ENCODE data around the gene CUX1.

CUX1 gene

GRCh38 chr7:102080434-102081243 is 263.2 kb downstream of the CUX1 start:
- WGBS, 2 experiments (ENCODE audit: insufficient coverage in 2 of 2) = 93 to 96% methylated on average over 24 of the region's 24 CpGs

GRCh38 chr7:102081244-102081627 is 263.8 kb downstream of the CUX1 start:
- Histone ChIP-seq H3K4me3 (ENCODE audit: extremely low read depth, insufficient read depth, low read length, poor library complexity, severe bottlenecking) (no peak overlapping the region), H3K9me3 (ENCODE audit: control insufficient read depth, low read length) (peaks cover 12% of the 10 kb centered on the region), H3K36me3 (ENCODE audit: control insufficient read depth, insufficient read depth, low read length) (peaks cover 56% of the 10 kb centered on the region), H3K4me1 (ENCODE audit: control insufficient read depth, insufficient read depth, low read length, poor library complexity, severe bottlenecking) (no peaks in the 10 kb centered on the region), H3K27ac (ENCODE audit: low read depth, low read length, severe bottlenecking) (no peak overlapping the region)
- 93 to 96% methylated on average over 6 to 8 of the region's 9 CpGs for WGBS, 2 experiments (ENCODE audit: insufficient coverage in 2 of 2)

More at GRCh38 chr7:102080434-102081243, 263.2 kb downstream of the CUX1 start:
- peaks cover 59% of the 10 kb centered on the region for H3K36me3 ChIP-seq (ENCODE audit: control insufficient read depth, insufficient read depth, low read length)
- no peak overlapping the region for H3K4me3 ChIP-seq (ENCODE audit: extremely low read depth, insufficient read depth, low read length, poor library complexity, severe bottlenecking)
- H3K27ac ChIP-seq (ENCODE audit: low read depth, low read length, severe bottlenecking) = no peak overlapping the region
- no peaks in the 10 kb centered on the region for H3K4me1 ChIP-seq (ENCODE audit: control insufficient read depth, insufficient read depth, low read length, poor library complexity, severe bottlenecking)
- H3K9me3 ChIP-seq (ENCODE audit: control insufficient read depth, low read length) = peaks cover 11% of the 10 kb centered on the region

DNA sequence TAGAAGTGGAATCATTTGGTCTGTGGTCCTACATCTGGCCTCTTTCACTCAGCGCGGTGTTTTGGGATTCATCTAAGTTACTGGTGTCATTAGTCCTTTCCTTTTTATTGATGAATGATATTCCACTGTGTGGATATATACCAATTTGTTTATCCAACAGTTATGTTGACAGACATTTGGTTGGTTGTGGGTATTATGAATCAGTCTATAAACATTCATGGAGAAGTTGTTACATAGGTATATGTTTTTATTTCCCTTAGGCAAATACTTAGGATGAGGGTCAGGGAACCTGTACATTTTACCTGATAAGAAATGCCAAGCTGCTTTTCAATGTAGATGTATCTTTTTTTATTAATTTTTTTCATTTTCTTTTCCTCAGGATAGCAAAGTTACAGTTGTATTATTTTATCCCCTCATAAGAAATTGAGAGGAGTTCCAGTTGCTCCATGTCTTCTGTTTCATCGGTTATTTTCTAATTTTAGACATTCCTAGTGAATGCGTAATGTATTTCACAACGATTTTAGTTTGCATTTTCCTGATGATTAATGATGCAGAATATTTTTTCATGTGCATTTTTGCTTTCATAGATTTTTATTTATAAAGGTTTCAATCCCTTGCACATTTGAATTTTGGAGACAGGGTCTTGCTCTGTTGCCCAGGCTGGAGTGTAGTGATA is 265.4 kb downstream of the CUX1 start:
- WGBS, 2 experiments (ENCODE audit: insufficient coverage in 2 of 2) = 100% methylated on average over 1 of the region's 5 CpGs; no CpG with 5 or more reads in 1 of the 2 experiments
- H3K27ac ChIP-seq (ENCODE audit: low read depth, low read length, severe bottlenecking) = no peak overlapping the region
- peaks cover 56% of the 10 kb centered on the region for H3K36me3 ChIP-seq (ENCODE audit: control insufficient read depth, insufficient read depth, low read length)
- no peaks in the 10 kb centered on the region for H3K4me1 ChIP-seq (ENCODE audit: control insufficient read depth, insufficient read depth, low read length, poor library complexity, severe bottlenecking)
- no peak overlapping the region for H3K4me3 ChIP-seq (ENCODE audit: extremely low read depth, insufficient read depth, low read length, poor library complexity, severe bottlenecking)
- peaks cover 12% of the 10 kb centered on the region for H3K9me3 ChIP-seq (ENCODE audit: control insufficient read depth, low read length)

- no peaks in the 10 kb centered on the region for H3K4me1 ChIP-seq (ENCODE audit: control insufficient read depth, insufficient read depth, low read length, poor library complexity, severe bottlenecking)
- H3K27ac ChIP-seq (ENCODE audit: low read depth, low read length, severe bottlenecking) = no peak overlapping the region
- WGBS, 2 experiments (ENCODE audit: insufficient coverage in 2 of 2) = 88 to 100% methylated on average over 4 of the region's 5 CpGs
- H3K36me3 ChIP-seq (ENCODE audit: control insufficient read depth, insufficient read depth, low read length) = peaks cover 46% of the 10 kb centered on the region
- H3K4me3 ChIP-seq (ENCODE audit: extremely low read depth, insufficient read depth, low read length, poor library complexity, severe bottlenecking) = no peak overlapping the region
- peaks cover 12% of the 10 kb centered on the region for H3K9me3 ChIP-seq (ENCODE audit: control insufficient read depth, low read length)
These were observed 267.9 kb downstream of the CUX1 start for GRCh38 chr7:102085218-102085772.

DNA sequence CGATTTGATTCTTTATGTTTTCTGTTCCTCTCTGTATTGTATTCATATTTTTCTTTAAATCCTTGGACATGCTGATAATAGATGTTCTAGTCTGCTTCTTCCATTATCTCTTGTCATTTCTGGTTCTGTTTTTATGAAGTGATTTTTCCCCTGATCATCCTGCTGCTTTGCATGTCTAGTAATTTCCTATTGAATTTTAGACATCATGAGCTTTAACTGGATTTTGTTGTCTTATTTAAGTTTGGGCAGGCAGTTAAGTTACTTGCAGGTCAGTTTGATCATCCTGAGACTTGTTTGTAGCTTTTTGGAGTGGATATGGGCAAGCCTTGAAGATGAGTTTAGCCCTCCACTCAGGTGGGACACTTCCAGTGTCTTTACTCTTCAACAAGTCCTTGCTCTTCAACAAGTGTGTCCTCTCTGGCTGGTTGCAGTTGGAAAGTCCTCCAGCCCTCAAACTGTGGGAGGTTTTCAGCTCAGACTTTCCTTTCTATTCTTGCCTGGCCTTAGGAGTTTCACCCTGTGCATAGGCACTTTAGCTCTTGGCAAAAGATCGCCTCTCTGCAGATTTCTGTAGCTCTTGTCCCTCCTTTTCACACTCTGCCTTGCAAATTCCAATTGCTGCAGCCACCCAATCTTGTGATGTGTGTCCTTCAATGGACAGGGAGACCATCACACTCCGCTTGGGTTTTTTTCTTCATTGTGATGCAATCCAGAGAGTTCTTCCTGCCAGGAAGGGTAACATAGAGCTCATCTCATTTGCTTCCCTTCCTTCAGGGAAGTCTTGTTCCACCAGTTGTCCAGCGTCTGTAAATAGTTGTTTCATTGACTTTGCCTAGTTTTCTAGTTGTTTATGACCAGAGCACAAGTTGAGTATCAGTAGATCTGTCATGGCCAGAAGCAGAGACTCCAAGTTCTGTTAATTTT is 272.0 kb downstream of the CUX1 start:
- Histone ChIP-seq H3K36me3 (ENCODE audit: control insufficient read depth, insufficient read depth, low read length) (peaks cover 15% of the 10 kb centered on the region), H3K27ac (ENCODE audit: low read depth, low read length, severe bottlenecking) (no peak overlapping the region), H3K9me3 (ENCODE audit: control insufficient read depth, low read length) (peaks cover 12% of the 10 kb centered on the region), H3K4me1 (ENCODE audit: control insufficient read depth, insufficient read depth, low read length, poor library complexity, severe bottlenecking) (peaks cover 6% of the 10 kb centered on the region), H3K4me3 (ENCODE audit: extremely low read depth, insufficient read depth, low read length, poor library complexity, severe bottlenecking) (no peak overlapping the region)
- WGBS, 2 experiments (ENCODE audit: insufficient coverage in 2 of 2) = 81 to 94% methylated on average over 2 to 3 of the region's 4 CpGs

- Histone ChIP-seq H3K4me3 (ENCODE audit: extremely low read depth, insufficient read depth, low read length, poor library complexity, severe bottlenecking) (no peak overlapping the region), H3K4me1 (ENCODE audit: control insufficient read depth, insufficient read depth, low read length, poor library complexity, severe bottlenecking) (peaks cover 10% of the 10 kb centered on the region), H3K36me3 (ENCODE audit: control insufficient read depth, insufficient read depth, low read length) (peaks cover 18% of the 10 kb centered on the region), H3K27ac (ENCODE audit: low read depth, low read length, severe bottlenecking) (no peak overlapping the region), H3K9me3 (ENCODE audit: control insufficient read depth, low read length) (no peaks in the 10 kb centered on the region)
- 80 to 84% methylated on average over 1 to 6 of the region's 14 CpGs for WGBS, 2 experiments (ENCODE audit: insufficient coverage in 2 of 2)
These were observed 276.3 kb downstream of the CUX1 start for GRCh38 chr7:102093599-102094315.

GRCh38 chr7:102094316-102094650 is 276.9 kb downstream of the CUX1 start:
- Histone ChIP-seq H3K9me3 (ENCODE audit: control insufficient read depth, low read length) (no peaks in the 10 kb centered on the region), H3K4me3 (ENCODE audit: extremely low read depth, insufficient read depth, low read length, poor library complexity, severe bottlenecking) (no peak overlapping the region), H3K27ac (ENCODE audit: low read depth, low read length, severe bottlenecking) (no peak overlapping the region), H3K4me1 (ENCODE audit: control insufficient read depth, insufficient read depth, low read length, poor library complexity, severe bottlenecking) (peaks cover 10% of the 10 kb centered on the region), H3K36me3 (ENCODE audit: control insufficient read depth, insufficient read depth, low read length) (peaks cover 23% of the 10 kb centered on the region)
- WGBS, 2 experiments (ENCODE audit: insufficient coverage in 2 of 2) = 93 to 100% methylated on average over 4 of the region's 4 CpGs

GRCh38 chr7:102095321-102096011 is 278.0 kb downstream of the CUX1 start:
- no peaks in the 10 kb centered on the region for H3K9me3 ChIP-seq (ENCODE audit: control insufficient read depth, low read length)
- H3K36me3 ChIP-seq (ENCODE audit: control insufficient read depth, insufficient read depth, low read length) = peaks cover 35% of the 10 kb centered on the region
- 94 to 97% methylated on average over 13 to 16 of the region's 16 CpGs for WGBS, 2 experiments (ENCODE audit: insufficient coverage in 2 of 2)
- H3K27ac ChIP-seq (ENCODE audit: low read depth, low read length, severe bottlenecking) = no peak overlapping the region
- H3K4me3 ChIP-seq (ENCODE audit: extremely low read depth, insufficient read depth, low read length, poor library complexity, severe bottlenecking) = no peak overlapping the region
- H3K4me1 ChIP-seq (ENCODE audit: control insufficient read depth, insufficient read depth, low read length, poor library complexity, severe bottlenecking) = peaks cover 10% of the 10 kb centered on the region

GRCh38 chr7:102096012-102096332 is 278.5 kb downstream of the CUX1 start:
- no peaks in the 10 kb centered on the region for H3K9me3 ChIP-seq (ENCODE audit: control insufficient read depth, low read length)
- 83 to 91% methylated on average over 6 to 7 of the region's 10 CpGs for WGBS, 2 experiments (ENCODE audit: insufficient coverage in 2 of 2)
- no peak overlapping the region for H3K4me3 ChIP-seq (ENCODE audit: extremely low read depth, insufficient read depth, low read length, poor library complexity, severe bottlenecking)

More at GRCh38 chr7:102096012-102096332, 278.5 kb downstream of the CUX1 start:
- peaks cover 40% of the 10 kb centered on the region for H3K36me3 ChIP-seq (ENCODE audit: control insufficient read depth, insufficient read depth, low read length)
- peaks cover 10% of the 10 kb centered on the region for H3K4me1 ChIP-seq (ENCODE audit: control insufficient read depth, insufficient read depth, low read length, poor library complexity, severe bottlenecking)
- no peak overlapping the region for H3K27ac ChIP-seq (ENCODE audit: low read depth, low read length, severe bottlenecking)

All from mesodermal cell (in vitro differentiated cells).